Measurements from ENCODE around the gene TM7SF2.
"Not testable (repeated sequence)": the region's sequence is repeated elsewhere in the genome, so short reads cannot be mapped to it uniquely, and the experiment has no call there.

Gene TM7SF2

GRCh38 chr11:65147352-65148075, 35.8 kb downstream of the TM7SF2 start:
- Histone ChIP-seq H3K27me3 (ENCODE audit: insufficient read depth, low read length) (peaks cover 5% of the 10 kb centered on the region; the same call in 1 of the 2 replicates), H3K36me3 (ENCODE audit: insufficient read depth, low read length) (0 out of 2 replicates have a peak, but pooled peaks cover 4% of the 10 kb centered on the region), H3K4me2 (ENCODE audit: low read length) (no peak overlapping the region), H2AFZ (ENCODE audit: low read length) (no peak overlapping the region), H3K27ac (ENCODE audit: low read depth, low read length, poor library complexity, severe bottlenecking) (no peak overlapping the region), H3K9me3 (ENCODE audit: low read length) (peaks cover 10% of the 10 kb centered on the region), H3K9me2 (ENCODE audit: low read depth, low read length) (no peaks in the 10 kb centered on the region), H3K4me3 (ENCODE audit: low read depth, low read length, poor library complexity, severe bottlenecking) (no peak overlapping the region), H3K4me1 (ENCODE audit: insufficient read depth, low read length, severe bottlenecking) (peaks cover 19% of the 10 kb centered on the region), H3K79me2 (ENCODE audit: insufficient read depth, low read length) (no peaks in the 10 kb centered on the region), H4K20me1 (ENCODE audit: insufficient read depth, low read length) (no peaks in the 10 kb centered on the region), H3F3A (ENCODE audit: insufficient read depth, low read length) (no peaks in the 10 kb centered on the region), H3K9ac (ENCODE audit: low read length) (no peak overlapping the region)
- no peak for TF ChIP-seq EZH2 (IDR thresholded peaks at IDR 0.05; ENCODE audit: borderline replicate concordance, low read length)
- TF ChIP-seq, protein P1, sequence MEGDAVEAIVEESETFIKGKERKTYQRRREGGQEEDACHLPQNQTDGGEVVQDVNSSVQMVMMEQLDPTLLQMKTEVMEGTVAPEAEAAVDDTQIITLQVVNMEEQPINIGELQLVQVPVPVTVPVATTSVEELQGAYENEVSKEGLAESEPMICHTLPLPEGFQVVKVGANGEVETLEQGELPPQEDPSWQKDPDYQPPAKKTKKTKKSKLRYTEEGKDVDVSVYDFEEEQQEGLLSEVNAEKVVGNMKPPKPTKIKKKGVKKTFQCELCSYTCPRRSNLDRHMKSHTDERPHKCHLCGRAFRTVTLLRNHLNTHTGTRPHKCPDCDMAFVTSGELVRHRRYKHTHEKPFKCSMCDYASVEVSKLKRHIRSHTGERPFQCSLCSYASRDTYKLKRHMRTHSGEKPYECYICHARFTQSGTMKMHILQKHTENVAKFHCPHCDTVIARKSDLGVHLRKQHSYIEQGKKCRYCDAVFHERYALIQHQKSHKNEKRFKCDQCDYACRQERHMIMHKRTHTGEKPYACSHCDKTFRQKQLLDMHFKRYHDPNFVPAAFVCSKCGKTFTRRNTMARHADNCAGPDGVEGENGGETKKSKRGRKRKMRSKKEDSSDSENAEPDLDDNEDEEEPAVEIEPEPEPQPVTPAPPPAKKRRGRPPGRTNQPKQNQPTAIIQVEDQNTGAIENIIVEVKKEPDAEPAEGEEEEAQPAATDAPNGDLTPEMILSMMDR (IDR thresholded peaks at IDR 0.05; ENCODE audit: low read length), result no peak

GRCh38 chr11:65148657-65149056, 37.0 kb downstream of the TM7SF2 start:
- Histone ChIP-seq H3K4me3 (ENCODE audit: low read depth, low read length, poor library complexity, severe bottlenecking) (no peak overlapping the region), H3K9me2 (ENCODE audit: low read depth, low read length) (no peaks in the 10 kb centered on the region), H3K9ac (ENCODE audit: low read length) (no peak overlapping the region), H4K20me1 (ENCODE audit: insufficient read depth, low read length) (no peaks in the 10 kb centered on the region), H3K4me1 (ENCODE audit: insufficient read depth, low read length, severe bottlenecking) (peaks cover 19% of the 10 kb centered on the region), H3F3A (ENCODE audit: insufficient read depth, low read length) (no peaks in the 10 kb centered on the region), H3K27ac (ENCODE audit: low read depth, low read length, poor library complexity, severe bottlenecking) (no peak overlapping the region), H2AFZ (ENCODE audit: low read length) (no peak overlapping the region), H3K4me2 (ENCODE audit: low read length) (no peak overlapping the region), H3K9me3 (ENCODE audit: low read length) (peaks cover 10% of the 10 kb centered on the region), H3K27me3 (ENCODE audit: insufficient read depth, low read length) (peaks cover 5% of the 10 kb centered on the region; the same call in 1 of the 2 replicates), H3K36me3 (ENCODE audit: insufficient read depth, low read length) (0 out of 2 replicates have a peak, but pooled peaks cover 4% of the 10 kb centered on the region), H3K79me2 (ENCODE audit: insufficient read depth, low read length) (no peaks in the 10 kb centered on the region)
- TF ChIP-seq EZH2 (IDR thresholded peaks at IDR 0.05; ENCODE audit: borderline replicate concordance, low read length), result no peak
- TF ChIP-seq, protein P1 (IDR thresholded peaks at IDR 0.05; ENCODE audit: low read length), result no peak

- not testable (repeated sequence) for H4K20me1 ChIP-seq (ENCODE audit: insufficient read depth, low read length); H3K9ac ChIP-seq (ENCODE audit: low read length); H3K79me2 ChIP-seq (ENCODE audit: insufficient read depth, low read length); H3K27ac ChIP-seq (ENCODE audit: low read depth, low read length, poor library complexity, severe bottlenecking); H2AFZ ChIP-seq (ENCODE audit: low read length); H3K9me2 ChIP-seq (ENCODE audit: low read depth, low read length); H3K27me3 ChIP-seq (ENCODE audit: insufficient read depth, low read length); H3K4me3 ChIP-seq (ENCODE audit: low read depth, low read length, poor library complexity, severe bottlenecking); H3F3A ChIP-seq (ENCODE audit: insufficient read depth, low read length); H3K4me2 ChIP-seq (ENCODE audit: low read length); H3K36me3 ChIP-seq (ENCODE audit: insufficient read depth, low read length)
- peaks cover 19% of the 10 kb centered on the region for H3K4me1 ChIP-seq (ENCODE audit: insufficient read depth, low read length, severe bottlenecking)
- H3K9me3 ChIP-seq (ENCODE audit: low read length), result peaks cover 10% of the 10 kb centered on the region
Measured at GRCh38 chr11:65150131-65150508, 38.4 kb downstream of the TM7SF2 start.

Data from OCI-LY1 (cell line).